Colonic mucosa (tissue), 4 donors: Measurements from ENCODE around the gene GNAQ. TPM values are rescaled to one million over a fixed set of nuclear protein-coding genes. Genes with fewer than 3 reads are reported as not detected.

Experiments
- DNase-seq: peaks from one replicate; pipeline ENCODE4 v3.0.0-alpha.2; 2020
- H3K27ac ChIP-seq: fragments of 200-600 bp; one replicate; pipeline ENCODE4 v1.8.0; 2021
- H3K27me3 ChIP-seq: fragments of 200-600 bp; one replicate; pipeline ENCODE4 v1.8.0; 2021
- H3K36me3 ChIP-seq: fragments of 200-600 bp; one replicate; pipeline ENCODE4 v1.8.0; 2021
- H3K4me1 ChIP-seq: fragments of 200-600 bp; one replicate; pipeline ENCODE4 v1.8.0; 2021; ENCODE audit warnings: mild to moderate bottlenecking
- H3K4me3 ChIP-seq: fragments of 200-600 bp; one replicate; pipeline ENCODE4 v1.8.0; 2021
- H3K9ac ChIP-seq, 2 donors: one replicate each; pipeline ENCODE4 v1.7.0; 2013; ENCODE audit warnings: control low read depth in 2 of 2, low read depth in 2 of 2, low read length in 2 of 2
- H3K9me3 ChIP-seq: fragments of 200-600 bp; one replicate; pipeline ENCODE4 v1.8.0; 2021
- intact Hi-C: fragments of 100-400 bp; cut with DNase I; formaldehyde crosslinking; loops from one replicate; pipeline ENCODE4 v1.14.1; 2022
- total RNA-seq, 2 donors: library from RNA; stranded (reverse); fragmentation: NEBNext Ultra II Directional in 1 of 2; extraction: Animal tissue kit (Norgen Biotek cat#: 25700) in 1 of 2; gene quantifications; one replicate each; pipeline ENCODE4 v1.2.1, GENCODE V29; 2021
- TF ChIP-seq, protein P1 (sequence below): fragments of 200-600 bp; IDR thresholded peaks from one replicate; pipeline ENCODE4 v1.8.0; 2022; ENCODE audit warnings: antibody characterized with exemption, mild to moderate bottlenecking
- donor health status: healthy.
- donor health status: DM: no; HTN: no; CAD: no.
- donor health status: DM: no; HTN: no; CAD: no.

Gene GNAQ
- total RNA-seq, 2 donors from 2014 or later: 75.6 to 105 TPM

DNA sequence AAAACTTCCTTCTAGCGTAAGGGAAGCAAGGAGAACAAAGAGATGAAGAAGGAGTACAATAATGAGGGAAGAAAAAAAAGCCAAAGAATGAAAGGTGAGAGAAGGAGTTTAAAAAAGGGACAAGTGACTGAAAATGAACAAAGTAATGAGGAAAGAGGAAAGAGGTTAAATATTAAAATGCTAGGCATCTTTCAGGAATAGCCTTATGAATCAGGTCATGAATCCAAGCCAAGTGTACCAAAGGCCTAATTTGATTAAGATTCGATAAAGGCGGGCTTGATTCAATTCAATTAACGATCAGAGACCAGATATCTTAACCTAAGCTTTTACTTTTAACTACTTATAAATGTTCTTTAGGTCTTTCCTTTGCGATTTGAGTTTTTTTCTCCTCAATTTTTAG is 241.7 kb downstream of the GNAQ start:
- no peak overlapping the region for H3K4me3 ChIP-seq
- no peaks in the 10 kb centered on the region for H3K9me3 ChIP-seq
- H3K27me3 ChIP-seq: no peaks in the 10 kb centered on the region
- H3K27ac ChIP-seq: no peak overlapping the region
- H3K36me3 ChIP-seq: no peaks in the 10 kb centered on the region
- H3K9ac ChIP-seq: no peak overlapping the region
- no peaks in the 10 kb centered on the region for H3K4me1 ChIP-seq
- intact Hi-C loops: no loop called here
- TF ChIP-seq, protein P1, sequence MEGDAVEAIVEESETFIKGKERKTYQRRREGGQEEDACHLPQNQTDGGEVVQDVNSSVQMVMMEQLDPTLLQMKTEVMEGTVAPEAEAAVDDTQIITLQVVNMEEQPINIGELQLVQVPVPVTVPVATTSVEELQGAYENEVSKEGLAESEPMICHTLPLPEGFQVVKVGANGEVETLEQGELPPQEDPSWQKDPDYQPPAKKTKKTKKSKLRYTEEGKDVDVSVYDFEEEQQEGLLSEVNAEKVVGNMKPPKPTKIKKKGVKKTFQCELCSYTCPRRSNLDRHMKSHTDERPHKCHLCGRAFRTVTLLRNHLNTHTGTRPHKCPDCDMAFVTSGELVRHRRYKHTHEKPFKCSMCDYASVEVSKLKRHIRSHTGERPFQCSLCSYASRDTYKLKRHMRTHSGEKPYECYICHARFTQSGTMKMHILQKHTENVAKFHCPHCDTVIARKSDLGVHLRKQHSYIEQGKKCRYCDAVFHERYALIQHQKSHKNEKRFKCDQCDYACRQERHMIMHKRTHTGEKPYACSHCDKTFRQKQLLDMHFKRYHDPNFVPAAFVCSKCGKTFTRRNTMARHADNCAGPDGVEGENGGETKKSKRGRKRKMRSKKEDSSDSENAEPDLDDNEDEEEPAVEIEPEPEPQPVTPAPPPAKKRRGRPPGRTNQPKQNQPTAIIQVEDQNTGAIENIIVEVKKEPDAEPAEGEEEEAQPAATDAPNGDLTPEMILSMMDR: no peak
- no peak for DNase-seq

DNA sequence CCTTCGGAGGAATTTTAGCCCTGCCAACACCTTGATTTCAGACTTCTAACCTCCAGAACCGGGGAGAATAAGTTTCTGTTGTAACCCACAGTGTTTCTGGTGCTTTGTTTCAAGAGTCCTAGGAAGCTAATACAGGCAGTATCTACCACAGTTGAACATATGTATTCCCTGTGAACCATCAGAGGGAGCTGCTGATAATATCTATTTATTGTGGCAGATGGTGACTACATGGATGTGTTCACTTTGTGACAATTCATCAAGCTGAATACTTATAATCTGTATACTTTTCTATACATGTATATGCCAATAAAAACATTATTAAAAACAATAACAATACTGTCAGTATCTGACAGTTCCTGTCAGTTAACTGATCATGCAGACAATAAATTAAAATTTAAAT is 246.3 kb downstream of the GNAQ start:
- no peak overlapping the region for H3K9ac ChIP-seq
- TF ChIP-seq, protein P1: no peak
- H3K27ac ChIP-seq: no peak overlapping the region
- no peaks in the 10 kb centered on the region for H3K4me1 ChIP-seq
- intact Hi-C loops: no loop called here
- no peaks in the 10 kb centered on the region for H3K36me3 ChIP-seq
- no peaks in the 10 kb centered on the region for H3K27me3 ChIP-seq
- DNase-seq: no peak
- no peak overlapping the region for H3K4me3 ChIP-seq
- no peaks in the 10 kb centered on the region for H3K9me3 ChIP-seq

DNA sequence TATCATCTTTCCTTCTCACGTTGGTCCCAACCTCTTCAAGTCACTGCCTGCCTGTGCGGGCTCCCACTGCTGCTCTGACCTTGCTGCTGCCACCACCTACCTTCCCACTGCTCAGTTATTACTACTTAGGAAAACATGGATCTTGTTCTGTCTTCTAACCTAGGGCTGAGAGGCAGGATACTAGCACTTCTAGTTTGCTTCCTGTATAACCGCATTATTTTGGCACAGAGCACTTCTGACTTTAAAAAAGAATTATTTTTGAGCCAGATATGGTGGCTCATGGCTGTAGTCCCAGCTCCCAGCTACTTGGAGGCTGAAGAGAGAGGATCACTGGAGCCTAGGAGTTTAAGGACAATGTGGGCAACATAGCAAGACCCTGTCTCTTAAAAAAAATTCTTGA is 248.1 kb downstream of the GNAQ start:
- TF ChIP-seq, protein P1: no peak
- no peaks in the 10 kb centered on the region for H3K27me3 ChIP-seq
- H3K9me3 ChIP-seq: no peaks in the 10 kb centered on the region
- H3K4me1 ChIP-seq: no peaks in the 10 kb centered on the region
- no peaks in the 10 kb centered on the region for H3K36me3 ChIP-seq
- intact Hi-C loops: no loop called here
- no peak overlapping the region for H3K4me3 ChIP-seq
- DNase-seq: no peak
- no peak overlapping the region for H3K9ac ChIP-seq
- H3K27ac ChIP-seq: no peak overlapping the region

DNA sequence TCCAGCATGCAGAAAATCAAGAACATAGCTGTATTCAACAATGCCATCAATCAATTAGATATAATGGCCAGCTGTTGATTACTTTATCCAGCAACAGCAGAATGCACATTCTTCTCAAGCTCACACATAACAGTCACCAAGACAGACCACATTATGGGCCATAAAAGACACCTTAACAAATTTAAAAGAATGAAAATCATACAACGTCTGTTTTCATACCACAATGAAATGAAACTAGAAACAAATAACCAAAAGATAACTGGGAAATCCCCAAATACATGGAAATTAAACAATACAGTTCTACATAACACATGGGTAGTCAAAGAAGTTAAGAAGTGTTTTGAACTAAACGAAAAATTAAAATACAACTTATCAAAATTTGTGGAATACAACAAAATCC is 252.6 kb downstream of the GNAQ start:
- no peaks in the 10 kb centered on the region for H3K4me1 ChIP-seq
- H3K36me3 ChIP-seq: no peaks in the 10 kb centered on the region
- H3K9me3 ChIP-seq: no peaks in the 10 kb centered on the region
- no peaks in the 10 kb centered on the region for H3K27me3 ChIP-seq
- TF ChIP-seq, protein P1: no peak
- H3K9ac ChIP-seq: no peak overlapping the region
- DNase-seq: no peak
- no peak overlapping the region for H3K27ac ChIP-seq
- no peak overlapping the region for H3K4me3 ChIP-seq
- intact Hi-C loops: no loop called here

DNA sequence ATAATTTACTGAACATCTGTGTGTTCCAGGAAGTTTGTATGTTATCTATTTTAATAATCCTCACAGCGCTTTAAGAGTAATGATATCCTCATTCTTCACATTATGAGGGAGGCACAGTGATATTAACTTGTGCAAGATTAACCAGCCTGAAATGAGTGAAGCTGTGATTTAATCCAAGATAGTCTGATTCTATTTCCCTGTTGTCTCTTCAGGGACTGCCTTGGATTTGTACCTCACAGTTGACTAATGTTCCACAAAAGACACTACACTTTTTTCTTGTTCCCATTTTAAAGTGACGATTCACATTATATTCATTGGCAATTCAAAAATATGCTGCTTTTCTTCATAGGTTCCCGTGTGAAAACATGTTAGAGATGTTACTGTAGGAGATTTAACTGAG is 258.2 kb downstream of the GNAQ start:
- H3K9ac ChIP-seq: no peak overlapping the region
- H3K27ac ChIP-seq: no peak overlapping the region
- DNase-seq: no peak

More for the DNA sequence above, 258.2 kb downstream of the GNAQ start:
- TF ChIP-seq, protein P1: no peak
- intact Hi-C loops: no loop called here
- no peaks in the 10 kb centered on the region for H3K27me3 ChIP-seq
- no peaks in the 10 kb centered on the region for H3K36me3 ChIP-seq
- no peak overlapping the region for H3K4me3 ChIP-seq
- H3K4me1 ChIP-seq: no peaks in the 10 kb centered on the region
- no peaks in the 10 kb centered on the region for H3K9me3 ChIP-seq
